H54 (cell line): ENCODE measurements around the gene ATR.
"Not testable (repeated sequence)": the region's sequence is repeated elsewhere in the genome, so short reads cannot be mapped to it uniquely, and the experiment has no call there.

Experiments
- DNase-seq: peaks from one replicate; pipeline ENCODE4 v3.0.0; 2011; ENCODE audit warnings: low spot score, mixed read lengths; ENCODE audit not compliant: insufficient read length
- FAIRE-seq: peaks from 3 replicates; lab custom pipeline; 2011; peaks lifted over from hg19 to GRCh38; lab: Jason Lieb, UNC
- POLR2A ChIP-seq: IDR thresholded peaks from 2 replicates; pipeline ENCODE4 v1.6.1; 2011; ENCODE audit warnings: low read depth, mild to moderate bottlenecking, low read length

Gene ATR

DNA sequence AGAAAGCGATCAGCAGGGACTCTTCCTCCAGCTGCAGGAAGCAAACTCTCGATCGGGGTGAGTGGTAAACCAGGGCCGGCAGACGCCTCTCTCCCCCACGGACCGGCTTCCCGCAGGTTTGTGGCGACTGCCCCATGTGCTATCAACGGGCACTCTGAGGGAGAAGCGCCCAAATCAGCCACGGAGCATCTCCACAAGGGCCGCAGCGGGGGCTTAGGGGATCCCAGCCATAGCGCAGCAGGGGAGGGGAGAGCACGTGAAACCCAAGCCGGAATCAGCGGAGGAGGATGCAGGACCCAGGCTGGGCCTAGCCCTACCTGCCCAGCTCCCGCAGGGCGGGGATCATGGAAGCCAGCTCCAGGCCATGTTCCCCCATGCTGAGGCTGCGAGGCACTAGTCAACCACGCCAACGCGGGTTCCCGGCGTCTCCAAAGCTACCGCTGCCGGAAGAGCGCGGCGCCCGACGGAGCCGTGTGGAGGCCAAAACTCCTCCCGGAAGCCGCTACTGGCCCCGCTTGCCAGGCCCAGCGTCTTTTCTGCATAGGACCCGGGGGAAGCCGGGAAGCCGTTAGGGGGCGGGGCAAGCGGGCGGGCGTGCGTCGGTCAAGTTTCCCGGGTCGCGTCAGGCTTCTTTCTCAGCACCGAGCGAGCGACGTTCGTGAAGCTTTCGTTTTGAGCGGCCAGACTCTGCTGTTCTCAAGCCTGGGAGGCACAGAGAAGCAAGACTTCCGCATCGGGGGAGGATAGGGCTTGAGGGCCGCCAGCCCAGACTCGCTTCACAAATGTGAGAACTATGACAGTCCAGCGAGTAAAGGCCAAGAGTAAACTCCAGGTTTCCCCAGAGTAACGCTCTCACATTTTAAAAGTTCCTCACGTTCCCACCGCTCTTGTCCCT, at the start of gene ATR:
ATR (minus strand) TSS at position 405 of the 895 bp plus-strand sequence; CDS start at position 376, 29 bp downstream.
- FAIRE-seq, result peak; percentile 72

DNA sequence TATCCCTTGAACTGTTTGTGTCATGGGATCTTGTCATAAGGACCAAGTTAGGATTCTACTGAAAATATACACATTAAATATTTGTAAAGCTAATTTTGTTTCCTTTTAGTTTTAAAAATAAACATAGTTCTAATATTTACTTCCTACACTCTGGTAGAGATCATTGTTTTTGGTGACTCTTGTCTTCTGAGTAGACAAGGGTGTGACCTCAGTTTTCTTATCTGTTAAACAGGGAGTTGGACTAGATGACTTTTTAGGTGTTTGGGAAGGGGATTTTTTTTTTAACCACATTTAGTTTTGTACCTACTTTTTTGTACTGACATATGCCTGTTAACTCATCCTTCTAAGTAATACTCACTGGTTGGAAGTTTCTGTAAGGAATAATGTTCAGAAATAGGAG, 48.4 kb upstream of the ATR start:
- FAIRE-seq (no peak), DNase-seq (no peak)
- no peak for TF ChIP-seq POLR2A

More for the DNA sequence above, at the start of gene ATR:
- DNase-seq, result peak; percentile 84
- peak; percentile 74 for TF ChIP-seq POLR2A

DNA sequence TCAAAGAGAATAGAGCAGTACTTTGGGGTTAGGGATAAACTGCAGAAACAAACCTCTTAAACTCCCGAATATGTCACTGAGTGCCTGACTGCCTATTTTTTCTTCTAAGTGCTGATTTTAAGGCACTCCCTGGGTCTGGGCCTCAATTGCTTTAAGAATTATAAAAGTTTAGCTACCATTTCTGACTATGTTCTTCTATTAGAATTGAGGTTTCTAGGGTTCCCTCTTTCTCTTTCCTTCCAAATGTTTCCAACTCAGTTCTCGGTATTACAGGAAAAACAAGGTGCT, 46.6 kb upstream of the ATR start:
- FAIRE-seq (no peak), DNase-seq (no peak)
- no peak for TF ChIP-seq POLR2A

DNA sequence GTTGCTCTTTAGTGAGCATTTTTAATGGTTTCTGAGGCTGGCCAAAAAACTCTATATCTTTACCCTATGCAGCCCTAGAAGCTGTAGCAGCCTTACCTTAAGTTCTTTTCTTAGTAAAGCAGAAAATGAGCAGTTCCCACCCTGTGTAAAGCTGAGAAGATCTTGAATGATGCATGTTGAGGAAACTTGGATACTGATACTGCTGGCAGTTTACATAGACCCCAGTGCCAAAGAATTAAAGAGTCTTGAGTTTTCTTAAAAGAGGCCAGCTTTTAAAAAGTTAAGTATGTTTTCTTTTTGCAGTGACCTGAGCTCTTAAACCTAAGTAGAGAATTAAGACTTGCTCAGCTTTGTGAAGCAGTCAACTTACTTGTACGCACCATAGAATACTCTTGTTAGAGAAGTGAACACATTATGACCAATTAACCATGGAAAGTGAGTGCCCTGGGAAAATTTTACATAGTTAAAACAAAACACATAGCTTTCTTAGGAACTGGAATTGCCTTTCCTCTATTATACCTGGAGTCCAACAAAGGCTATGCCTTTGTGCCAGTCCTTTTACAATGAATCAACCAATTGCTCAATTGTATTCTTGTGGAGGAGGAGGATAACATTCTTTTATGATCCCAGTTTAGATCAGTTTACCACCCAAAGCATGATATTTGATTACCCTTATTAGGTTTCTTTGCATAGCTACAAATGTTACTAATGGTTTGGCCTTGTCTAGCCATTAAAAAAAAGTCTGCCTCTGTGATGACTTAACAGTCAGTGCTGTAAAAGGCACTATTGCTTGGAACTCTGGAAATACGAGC, 46.0 kb upstream of the ATR start:
- TF ChIP-seq POLR2A, result no peak
- DNase-seq (no peak), FAIRE-seq (no peak)

DNA sequence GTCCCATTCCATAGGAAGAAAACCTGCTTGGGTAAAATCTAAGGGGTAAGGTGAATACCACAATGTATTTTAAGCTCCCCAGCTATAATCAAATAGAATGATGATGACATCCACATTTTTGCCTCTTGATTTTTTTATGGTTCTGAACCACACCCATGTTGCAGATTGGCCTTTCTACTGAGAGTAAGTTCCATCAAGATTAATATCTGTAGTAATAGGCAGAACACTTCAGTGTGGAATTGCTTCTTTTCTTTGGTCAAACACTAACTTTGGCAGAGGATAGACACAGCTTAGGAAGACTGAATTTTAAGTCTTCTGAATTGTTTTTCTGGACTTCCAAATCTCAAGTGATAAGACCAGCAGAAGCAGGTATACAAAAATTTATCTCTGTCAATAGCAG, 44.7 kb upstream of the ATR start:
- FAIRE-seq, result peak; percentile 30
- no peak for DNase-seq
- TF ChIP-seq POLR2A, result no peak

DNA sequence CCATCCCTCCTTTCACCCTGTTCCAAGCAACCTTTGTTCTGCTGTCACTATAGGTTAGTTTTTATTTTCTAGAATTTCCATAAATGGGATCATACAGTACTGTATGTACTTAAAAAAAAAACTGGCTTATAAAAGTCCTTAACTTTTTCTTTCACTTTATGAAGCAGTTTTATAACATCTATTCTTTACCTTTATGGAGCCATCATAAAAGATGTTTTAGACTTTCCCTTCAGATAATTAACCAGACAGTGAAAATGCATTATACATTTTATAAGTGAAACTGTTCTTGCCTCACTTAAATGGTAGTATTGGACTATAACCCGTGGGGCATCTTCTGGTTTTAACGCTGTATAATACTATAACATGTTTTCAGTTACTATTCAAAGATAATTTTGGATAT, 43.9 kb upstream of the ATR start:
- no peak for DNase-seq
- no peak for TF ChIP-seq POLR2A
- FAIRE-seq, result no peak

DNA sequence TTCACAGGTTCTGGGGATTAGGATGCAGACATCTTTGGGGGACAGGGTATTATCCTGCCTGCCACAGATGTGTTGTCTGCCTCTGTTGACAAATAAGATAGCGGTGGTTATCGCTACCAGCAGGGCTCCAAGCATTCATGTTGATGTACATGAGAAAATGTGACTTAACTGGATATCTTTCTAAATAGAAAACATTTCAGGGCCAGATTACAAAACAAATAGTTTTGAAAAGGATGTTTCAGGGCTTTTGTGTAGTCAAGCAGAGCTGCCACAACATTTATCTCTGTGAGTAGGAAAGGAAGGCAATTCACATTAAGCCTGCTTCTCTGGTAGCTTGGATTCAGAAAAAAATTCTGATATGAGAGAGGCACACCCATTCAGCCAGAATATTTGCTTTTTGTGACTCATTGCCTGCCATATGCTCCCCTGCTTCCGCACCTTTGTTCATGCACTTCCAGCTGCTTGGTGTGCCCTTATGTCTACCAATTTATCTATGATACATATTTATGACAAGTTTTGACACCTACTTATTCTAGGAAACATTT, 40.5 kb upstream of the ATR start:
- FAIRE-seq (peak; percentile 78), DNase-seq (no peak)
- no peak for TF ChIP-seq POLR2A

DNA sequence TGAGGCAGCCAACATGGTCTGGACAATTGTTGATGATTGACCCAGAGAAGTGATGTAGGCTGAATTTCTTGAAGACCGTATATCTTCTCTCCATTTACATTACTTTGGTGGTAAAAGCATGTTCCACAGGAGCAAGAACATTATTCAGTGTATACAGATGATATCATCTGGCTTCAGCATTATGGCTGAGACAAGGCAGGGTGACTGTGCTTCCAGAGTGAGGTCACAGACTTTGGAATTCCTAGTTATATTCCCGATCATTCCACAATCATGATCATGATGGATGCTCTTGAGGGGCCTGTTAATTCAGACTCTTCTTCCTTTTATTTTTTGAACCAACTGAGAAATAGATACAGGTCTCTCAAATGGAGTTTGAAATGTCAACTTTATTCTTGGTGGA, 36.6 kb upstream of the ATR start:
- peak; percentile 38 for FAIRE-seq
- no peak for TF ChIP-seq POLR2A

DNA sequence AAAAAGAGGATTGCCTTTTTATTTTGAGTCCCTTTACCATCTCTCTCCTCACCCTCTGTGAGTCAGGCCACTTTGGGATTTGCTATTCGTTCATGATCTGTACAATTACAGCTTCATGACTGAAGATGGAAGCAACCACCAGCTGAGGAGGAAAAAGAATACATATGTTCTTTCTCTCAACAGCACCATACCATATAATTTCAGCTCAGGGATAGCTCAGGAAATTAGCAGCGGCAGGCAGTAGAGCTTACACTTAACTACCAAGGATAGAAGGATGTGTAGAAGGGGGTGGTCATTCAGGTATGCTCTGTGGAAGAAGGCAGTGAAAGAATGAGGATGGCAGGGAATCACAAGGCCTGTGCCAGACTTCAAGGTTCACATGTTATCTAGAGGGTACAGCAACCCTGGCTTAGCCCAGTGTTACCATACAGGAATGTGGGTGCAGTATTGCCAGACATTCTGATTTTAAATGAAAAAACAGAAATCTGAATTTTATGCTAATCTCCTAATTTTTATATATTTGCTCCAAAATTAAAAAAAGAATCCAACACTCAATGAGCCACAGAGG, 35.6 kb upstream of the ATR start:
- DNase-seq (no peak), FAIRE-seq (no peak)
- no peak for TF ChIP-seq POLR2A

More for the DNA sequence above, 36.6 kb upstream of the ATR start:
- DNase-seq, result no peak

DNA sequence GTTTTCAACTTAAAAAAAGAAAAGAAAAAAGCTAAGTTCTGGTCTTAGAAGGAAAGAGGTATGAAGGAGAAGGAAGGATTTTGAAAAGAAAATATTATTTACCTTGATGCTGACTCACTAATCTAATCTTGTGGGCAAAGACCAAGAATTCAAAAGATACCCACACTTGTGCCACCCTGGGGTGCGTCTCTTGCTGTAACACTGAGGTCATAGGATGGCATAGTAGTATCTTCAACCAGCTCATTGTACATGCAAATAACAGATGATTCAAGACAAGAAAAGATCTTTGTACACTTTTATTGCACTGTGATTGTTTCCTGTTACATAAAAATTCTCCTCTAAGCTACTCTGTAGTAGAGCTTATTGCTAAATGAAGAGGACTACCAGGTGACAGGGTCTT, 35.0 kb upstream of the ATR start:
- TF ChIP-seq POLR2A, result no peak
- FAIRE-seq, result no peak
- DNase-seq, result no peak

DNA sequence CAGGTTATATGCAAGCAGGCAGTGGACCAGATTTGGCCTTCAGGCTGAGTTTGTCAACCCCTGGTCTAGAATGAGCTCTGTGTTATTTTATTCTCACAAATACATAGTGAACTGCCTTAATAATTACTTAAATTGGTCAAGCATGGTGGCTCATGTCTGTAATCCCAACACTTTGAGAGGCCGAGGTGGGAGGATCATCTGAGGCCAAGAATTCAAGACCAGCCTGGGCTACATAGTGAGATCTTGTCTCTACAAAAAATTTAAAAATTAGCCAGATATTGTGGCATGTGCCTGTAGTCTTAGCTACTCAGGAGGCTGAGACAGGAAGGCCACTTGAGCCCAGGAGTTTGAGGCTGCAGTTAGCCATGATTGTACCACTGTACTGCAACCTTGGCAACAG, 32.7 kb upstream of the ATR start:
- FAIRE-seq (no peak), DNase-seq (no peak)
- no peak for TF ChIP-seq POLR2A

DNA sequence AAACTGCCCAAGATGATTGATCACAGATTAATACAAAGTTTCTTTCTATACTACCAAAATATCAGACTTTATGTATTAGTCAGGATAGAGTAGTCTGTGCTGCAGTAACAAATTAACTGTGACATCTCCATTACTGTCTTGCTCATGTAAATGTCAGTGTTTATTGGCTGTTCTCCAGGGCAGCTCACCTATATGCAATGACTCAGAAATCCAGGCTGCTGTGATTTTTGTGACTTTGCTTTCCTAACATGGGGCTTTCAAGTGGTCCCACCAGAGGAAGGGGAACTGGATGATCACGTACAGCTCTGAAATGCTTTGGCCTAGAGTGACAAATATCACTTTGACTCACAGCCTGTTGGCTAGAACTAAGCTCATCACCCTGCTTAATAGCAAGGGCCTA, 30.6 kb upstream of the ATR start:
- TF ChIP-seq POLR2A, result no peak
- FAIRE-seq (no peak), DNase-seq (no peak)

DNA sequence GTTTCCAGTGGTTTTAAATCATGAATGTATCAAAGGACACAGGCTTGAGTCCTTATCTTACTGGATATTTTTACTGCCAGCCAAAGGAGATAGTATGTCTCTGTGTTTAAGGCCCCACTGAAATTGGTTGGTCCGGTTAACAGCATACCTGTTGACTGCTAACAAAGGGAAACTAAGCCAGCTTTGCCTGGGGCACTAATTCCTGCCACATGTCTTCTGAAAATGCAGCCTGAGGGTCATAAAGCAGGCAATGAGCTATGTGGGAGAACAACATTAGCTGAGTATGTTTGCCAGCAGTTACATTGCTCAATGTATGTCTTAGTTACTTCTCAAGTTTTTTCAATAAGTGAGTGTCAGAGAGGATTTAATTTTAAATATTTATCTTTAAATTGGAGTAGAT, 30.1 kb upstream of the ATR start:
- FAIRE-seq (no peak), DNase-seq (no peak)
- TF ChIP-seq POLR2A, result no peak

DNA sequence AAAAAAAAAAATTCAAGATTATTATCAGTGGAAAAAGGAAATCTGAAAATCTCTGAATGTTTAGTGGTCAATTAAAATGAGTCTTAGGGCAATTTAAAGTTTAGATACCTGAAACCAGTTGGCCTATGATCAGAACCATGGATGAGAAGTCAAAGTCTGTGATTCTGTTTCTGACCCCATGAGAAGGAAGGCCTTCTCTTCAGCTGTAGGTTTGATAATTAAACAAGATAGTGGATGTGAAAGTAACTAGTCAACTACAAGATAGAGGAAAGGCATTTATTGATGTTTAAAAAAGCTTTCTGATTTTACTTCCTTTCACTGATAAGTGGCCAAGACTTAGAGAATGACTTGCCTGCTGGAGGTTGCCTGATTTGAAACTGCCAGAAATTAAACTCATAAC, 26.4 kb upstream of the ATR start:
- DNase-seq, result no peak
- no peak for FAIRE-seq
- TF ChIP-seq POLR2A, result no peak

DNA sequence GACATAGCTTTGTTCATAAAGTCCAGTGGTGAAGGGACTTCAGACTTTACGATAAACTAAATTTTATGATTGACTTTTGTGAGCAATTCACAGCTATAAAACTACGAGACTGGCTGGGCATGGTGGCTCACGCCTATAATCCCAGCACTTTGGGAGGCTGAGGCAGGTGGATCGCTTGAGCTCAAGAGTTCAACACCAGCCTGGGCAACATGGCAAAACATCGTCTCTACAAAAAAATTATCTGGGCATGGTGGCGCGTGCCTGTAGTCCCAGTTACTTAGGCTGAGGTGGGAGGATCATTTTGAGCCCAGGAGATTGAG, 24.8 kb upstream of the ATR start:
- FAIRE-seq, result not testable (repeated sequence)

More for the DNA sequence above, 24.8 kb upstream of the ATR start:
- DNase-seq, result not testable (repeated sequence)
